Epithelial cell of esophagus (primary cell): ENCODE results near the gene TBC1D21.
"Not testable (repeated sequence)": the region's sequence is repeated elsewhere in the genome, so short reads cannot be mapped to it uniquely, and the experiment has no call there.

Source experiments
- DNase-seq: peaks from one replicate; pipeline ENCODE4 v3.0.0; 2010; ENCODE audit warnings: low read depth
- H3K4me3 ChIP-seq: 2 replicates; pipeline ENCODE4 v1.5.1; 2011; ENCODE audit warnings: mild to moderate bottlenecking, low read length, control low read depth
- CTCF ChIP-seq: IDR thresholded peaks from 2 replicates; pipeline ENCODE4 v1.5.1; 2011; ENCODE audit warnings: low read depth, mild to moderate bottlenecking, low read length, control low read depth, inconsistent platforms; ENCODE audit not compliant: insufficient read depth; ENCODE audit errors: missing control alignments

Gene TBC1D21

GRCh38 chr15:73935547-73935946, 62.2 kb downstream of the TBC1D21 start:
- no peak overlapping the region for H3K4me3 ChIP-seq
- TF ChIP-seq CTCF, result no peak

GRCh38 chr15:73936181-73936580, 62.8 kb downstream of the TBC1D21 start:
- DNase-seq, result peak; percentile 87
- peak; percentile 22 for TF ChIP-seq CTCF
- no peak overlapping the region for H3K4me3 ChIP-seq

More at GRCh38 chr15:73935547-73935946, 62.2 kb downstream of the TBC1D21 start:
- DNase-seq, result peak; percentile 65

- no peak overlapping the region for H3K4me3 ChIP-seq
- no peak for DNase-seq
Measured at GRCh38 chr15:73936588-73937290, 63.4 kb downstream of the TBC1D21 start.

GRCh38 chr15:73937296-73937695, 63.9 kb downstream of the TBC1D21 start:
- DNase-seq, result no peak

More at GRCh38 chr15:73936588-73937290, 63.4 kb downstream of the TBC1D21 start:
- no peak for TF ChIP-seq CTCF

GRCh38 chr15:73937726-73938125, 64.4 kb downstream of the TBC1D21 start:
- TF ChIP-seq CTCF, result no peak
- no peak for DNase-seq
- no peak overlapping the region for H3K4me3 ChIP-seq

More at GRCh38 chr15:73937296-73937695, 63.9 kb downstream of the TBC1D21 start:
- TF ChIP-seq CTCF, result no peak
- H3K4me3 ChIP-seq, result no peak overlapping the region

GRCh38 chr15:73938516-73938915, 65.2 kb downstream of the TBC1D21 start:
- DNase-seq, H3K4me3 ChIP-seq: not testable (repeated sequence)
